AML-193 (cell line): ENCODE data around the gene DMRTA2.

ENCODE experiments used
- DNase-seq, 2 experiments: peaks; one replicate each; lab custom pipeline; 2025; lab: John Stamatoyannopoulos, UW

DMRTA2 gene

GRCh38 chr1:50422946-50423669 is at the start of gene DMRTA2:
Gene DMRTA2 (minus strand): TSS chr1:50423443. CDS start chr1:50421536, 1,907 bp downstream.
- no peak for DNase-seq

- DNase-seq: no peak
Observed at GRCh38 chr1:50471967-50472366, 48.7 kb upstream of the DMRTA2 start.

- DNase-seq: no peak
Observed at GRCh38 chr1:50462964-50463363, 39.7 kb upstream of the DMRTA2 start.

- peak; percentile 86 to 90 for DNase-seq
Observed at GRCh38 chr1:50458507-50458906, 35.3 kb upstream of the DMRTA2 start.

- DNase-seq: no peak
Observed at GRCh38 chr1:50454911-50455310, 31.7 kb upstream of the DMRTA2 start.

- no peak for DNase-seq
Observed at GRCh38 chr1:50453266-50453665, 30.0 kb upstream of the DMRTA2 start.

- no peak for DNase-seq
Observed at GRCh38 chr1:50452700-50453099, 29.5 kb upstream of the DMRTA2 start.

- no peak for DNase-seq
Observed at GRCh38 chr1:50450861-50451653, 27.8 kb upstream of the DMRTA2 start.

- no peak for DNase-seq
Observed at GRCh38 chr1:50447961-50448360, 24.7 kb upstream of the DMRTA2 start.

GRCh38 chr1:50441183-50441582 is 17.9 kb upstream of the DMRTA2 start:
- no peak for DNase-seq

GRCh38 chr1:50438945-50439344 is 15.7 kb upstream of the DMRTA2 start:
- no peak for DNase-seq

- DNase-seq: no peak
Observed at GRCh38 chr1:50436489-50436888, 13.2 kb upstream of the DMRTA2 start.

GRCh38 chr1:50430010-50430405 is 6.8 kb upstream of the DMRTA2 start:
- no peak for DNase-seq

- no peak for DNase-seq
Observed at GRCh38 chr1:50427818-50428779, 4.9 kb upstream of the DMRTA2 start.

GRCh38 chr1:50427086-50427817 is 4.0 kb upstream of the DMRTA2 start:
- no peak for DNase-seq

- no peak for DNase-seq
Observed at GRCh38 chr1:50426702-50427085, 3.5 kb upstream of the DMRTA2 start.

GRCh38 chr1:50426108-50426700 is 3.0 kb upstream of the DMRTA2 start:
- DNase-seq: no peak

GRCh38 chr1:50425376-50426107 is 2.3 kb upstream of the DMRTA2 start:
- DNase-seq: no peak

GRCh38 chr1:50424884-50425375 is 1.7 kb upstream of the DMRTA2 start:
- DNase-seq: no peak
